Activated CD8-positive, alpha-beta memory T cell treated with anti-CD3 and anti-CD28 coated beads, Interleukin-2, amount 50 U/mL, for 4 hours (primary cell): ENCODE data around the gene SERPINB6.
A peak's percentile ranks its signal among the peaks of the same experiment; 100 is the strongest.
"Not testable (repeated sequence)": the region's sequence is repeated elsewhere in the genome, so short reads cannot be mapped to it uniquely, and the experiment has no call there.

Experiments used
- DNase-seq: peaks from one replicate; pipeline ENCODE4 v3.0.0-alpha.2; 2020

SERPINB6 gene

GRCh38 chr6:2971420-2972218 is at the start of gene SERPINB6:
Gene SERPINB6, minus strand, starts transcription at chr6:2971567. Its CDS starts 12,235 bp downstream, at chr6:2959332.
- DNase-seq: peak; percentile 34

DNA sequence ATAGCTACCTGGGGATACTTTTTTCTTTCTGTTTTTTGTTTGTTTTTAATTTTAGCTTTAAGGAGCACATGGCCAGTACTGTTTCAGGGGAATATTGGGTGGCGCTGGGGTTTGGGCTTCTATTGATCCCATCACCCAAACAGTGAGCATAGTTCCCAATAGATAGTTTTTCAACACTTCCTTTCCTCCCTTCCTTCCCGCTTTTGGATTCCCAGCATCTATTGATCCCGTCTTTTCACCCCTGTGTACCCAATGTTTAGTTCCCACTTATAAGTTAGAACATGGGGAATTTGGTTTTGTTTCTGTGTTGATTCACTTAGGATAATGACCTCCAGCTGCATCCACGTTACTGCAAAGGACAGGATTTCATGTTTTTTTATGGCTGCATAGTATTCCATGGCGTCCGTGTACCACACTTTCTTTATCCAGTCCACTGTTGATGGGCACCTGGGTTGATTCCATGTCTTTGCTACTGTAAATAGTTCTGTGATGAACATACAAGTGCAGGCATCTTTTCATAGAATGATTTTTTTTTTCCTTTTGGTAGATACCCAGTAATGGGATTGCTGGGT is 48.5 kb upstream of the SERPINB6 start:
- no peak for DNase-seq

- DNase-seq: no peak
These were observed 47.7 kb upstream of the SERPINB6 start for GRCh38 chr6:3019065-3019464.

- DNase-seq: no peak
These were observed 45.9 kb upstream of the SERPINB6 start for GRCh38 chr6:3017304-3017703.

DNA sequence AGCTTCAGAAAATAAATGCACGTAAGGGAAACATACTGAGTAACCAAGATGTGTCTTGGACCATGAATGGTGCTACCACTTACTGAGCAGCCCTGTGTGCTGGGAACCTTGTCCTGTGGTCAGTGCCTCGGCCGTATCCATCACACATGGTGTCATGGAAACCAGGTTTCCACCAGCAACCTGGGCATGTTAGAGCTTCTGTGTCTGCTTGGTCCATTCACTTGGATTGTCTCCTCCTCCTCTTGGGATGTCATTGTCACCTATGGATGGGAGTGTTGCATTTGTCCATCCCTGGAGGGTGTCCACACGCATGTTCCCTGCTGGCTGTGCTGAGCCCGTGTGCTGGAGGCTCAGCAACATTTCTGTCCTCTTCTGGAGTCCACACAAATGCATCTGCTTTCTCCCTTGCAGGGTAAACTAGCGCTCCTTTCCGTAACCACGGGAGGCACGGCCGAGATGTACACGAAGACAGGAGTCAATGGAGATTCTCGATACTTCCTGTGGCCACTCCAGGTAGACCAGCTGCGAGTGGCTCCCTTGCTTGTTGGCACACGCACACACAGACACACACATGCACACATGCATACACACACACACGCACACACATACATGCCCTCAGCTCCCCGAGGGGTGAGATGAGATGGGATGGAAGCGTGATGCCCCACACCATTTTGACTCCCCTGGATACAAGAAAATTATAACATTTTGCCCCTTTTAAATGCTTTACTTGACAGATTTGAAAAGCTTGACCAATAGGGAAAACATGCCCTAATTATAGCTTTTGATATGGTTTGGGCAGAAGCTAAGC is 45.3 kb upstream of the SERPINB6 start:
- DNase-seq: no peak

DNA sequence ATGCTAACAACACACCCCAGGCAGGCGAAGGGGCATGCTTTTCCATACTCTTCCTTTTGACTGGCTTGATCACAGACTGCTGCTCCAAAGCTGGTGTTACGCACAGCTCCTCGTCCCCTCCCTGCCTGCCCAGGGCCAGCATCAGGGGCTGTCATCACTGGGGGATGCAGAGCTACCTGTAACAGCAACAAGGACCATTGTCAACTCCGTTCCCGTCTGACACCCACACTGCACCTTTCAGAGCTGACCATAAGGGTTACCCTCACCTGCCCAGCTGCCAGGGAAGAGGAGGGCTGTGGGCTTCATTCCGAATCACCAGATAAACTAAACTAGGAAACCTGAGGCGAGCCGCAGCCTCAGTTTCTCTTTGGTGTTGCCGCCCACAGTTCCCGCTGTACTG is 43.8 kb upstream of the SERPINB6 start:
- DNase-seq: no peak

GRCh38 chr6:3014675-3015066 is 43.3 kb upstream of the SERPINB6 start:
- no peak for DNase-seq

DNA sequence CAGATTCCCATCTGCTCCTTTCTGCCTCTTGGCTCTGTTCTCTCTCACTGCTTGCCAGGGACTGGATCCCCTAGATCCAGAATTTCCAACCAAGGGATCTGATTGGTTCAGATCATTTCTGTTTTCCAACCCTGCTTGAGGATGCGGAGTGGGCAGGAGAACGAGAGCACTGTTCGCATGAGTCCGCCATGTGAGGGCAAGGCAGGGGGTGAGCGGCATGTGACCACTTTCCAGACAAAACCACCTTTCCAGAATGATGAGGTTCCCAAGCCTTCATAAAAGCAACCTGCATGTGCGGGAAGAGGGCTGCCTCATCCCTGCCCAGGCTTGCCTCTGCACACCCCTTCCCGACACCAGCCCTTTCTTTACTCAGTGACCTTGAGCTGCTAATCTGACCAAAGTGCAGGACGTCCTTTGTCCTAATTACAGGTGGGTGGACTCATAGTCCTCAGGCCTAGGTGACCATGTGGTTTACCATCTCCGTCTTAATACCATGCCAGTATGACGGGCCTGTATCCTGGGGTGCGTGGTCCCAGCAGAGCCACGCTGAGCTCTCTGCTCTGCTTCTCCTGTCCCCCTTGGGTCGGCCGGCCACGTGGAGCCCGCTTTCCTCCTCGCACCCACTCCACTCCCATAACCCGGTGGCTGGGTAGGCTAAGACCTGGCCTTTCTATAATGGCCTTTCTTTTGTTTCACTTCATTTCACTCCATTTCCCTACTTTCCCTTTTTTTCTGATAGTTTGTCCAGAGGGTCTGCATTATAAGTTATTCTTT is 42.7 kb upstream of the SERPINB6 start:
- no peak for DNase-seq

- DNase-seq: no peak
These were observed 42.1 kb upstream of the SERPINB6 start for GRCh38 chr6:3013486-3013885.

- DNase-seq: no peak
These were observed 40.2 kb upstream of the SERPINB6 start for GRCh38 chr6:3011592-3011991.

GRCh38 chr6:3011158-3011557 is 39.8 kb upstream of the SERPINB6 start:
- no peak for DNase-seq

DNA sequence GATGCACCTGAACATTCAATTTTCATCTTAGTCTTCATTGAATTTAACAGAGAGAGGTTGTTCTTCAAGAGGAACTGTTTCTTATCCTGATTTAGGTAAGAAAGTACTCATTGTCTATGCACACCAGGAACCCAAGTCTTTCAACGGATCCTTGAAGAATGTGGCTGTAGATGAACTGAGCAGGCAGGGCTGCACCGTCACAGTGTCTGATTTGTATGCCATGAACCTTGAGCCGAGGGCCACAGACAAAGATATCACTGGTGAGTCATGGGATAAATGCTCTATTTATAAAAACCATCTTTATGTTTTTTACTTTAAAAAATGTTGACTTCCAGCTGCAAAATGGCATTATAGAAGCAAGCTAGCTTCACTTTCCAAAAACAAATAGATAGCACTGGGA is 38.6 kb upstream of the SERPINB6 start:
- DNase-seq: no peak

- not testable (repeated sequence) for DNase-seq
These were observed 37.4 kb upstream of the SERPINB6 start for GRCh38 chr6:3008712-3009265.

- no peak for DNase-seq
These were observed 36.2 kb upstream of the SERPINB6 start for GRCh38 chr6:3007571-3007970.

GRCh38 chr6:3006476-3006875 is 35.1 kb upstream of the SERPINB6 start:
- no peak for DNase-seq

GRCh38 chr6:3005874-3006273 is 34.5 kb upstream of the SERPINB6 start:
- no peak for DNase-seq

- no peak for DNase-seq
These were observed 33.7 kb upstream of the SERPINB6 start for GRCh38 chr6:3005077-3005476.

DNA sequence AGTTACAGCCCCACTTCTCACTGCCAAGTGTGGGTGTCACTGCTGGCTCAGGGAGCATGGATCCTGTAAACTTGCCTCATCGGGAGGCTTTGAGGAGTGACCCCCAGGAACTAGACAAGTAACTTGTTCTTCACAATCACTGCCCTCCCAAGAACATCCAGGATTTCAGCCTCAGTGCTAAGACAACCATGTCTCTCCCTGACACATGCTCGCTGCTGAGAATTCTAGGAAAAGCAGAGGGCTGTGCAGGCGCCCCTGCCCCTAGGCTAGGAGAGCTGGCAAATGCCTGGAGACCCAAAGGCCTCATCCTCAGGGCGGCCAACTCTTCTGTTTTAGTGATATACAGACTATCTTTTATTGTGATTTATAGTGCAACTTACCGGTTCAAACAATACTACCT is 31.9 kb upstream of the SERPINB6 start:
- not testable (repeated sequence) for DNase-seq

DNA sequence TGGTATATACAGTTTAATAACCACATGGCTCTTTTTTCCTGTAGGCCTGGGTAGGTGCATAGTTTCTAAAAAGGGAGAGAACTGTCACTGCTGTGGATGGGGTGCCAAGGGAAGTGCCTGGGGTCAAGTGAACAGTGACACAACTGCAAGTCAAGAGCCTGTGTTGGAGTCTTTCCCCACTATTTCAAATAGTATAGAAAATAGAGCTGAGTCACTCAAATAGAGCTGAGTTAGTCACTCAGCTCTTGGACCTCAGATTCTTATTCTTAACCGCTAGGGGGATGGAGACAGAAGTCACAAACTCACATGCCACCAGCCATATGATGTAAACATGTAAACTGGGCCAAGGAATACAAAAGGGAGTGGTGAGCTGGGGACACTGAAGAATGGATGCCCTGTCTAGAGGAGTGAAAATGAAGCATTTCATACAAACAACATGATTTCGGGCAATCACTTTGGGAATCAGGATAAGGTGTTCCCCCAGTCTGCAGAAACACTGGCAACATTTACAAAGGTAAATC is 30.5 kb upstream of the SERPINB6 start:
- DNase-seq: no peak

DNA sequence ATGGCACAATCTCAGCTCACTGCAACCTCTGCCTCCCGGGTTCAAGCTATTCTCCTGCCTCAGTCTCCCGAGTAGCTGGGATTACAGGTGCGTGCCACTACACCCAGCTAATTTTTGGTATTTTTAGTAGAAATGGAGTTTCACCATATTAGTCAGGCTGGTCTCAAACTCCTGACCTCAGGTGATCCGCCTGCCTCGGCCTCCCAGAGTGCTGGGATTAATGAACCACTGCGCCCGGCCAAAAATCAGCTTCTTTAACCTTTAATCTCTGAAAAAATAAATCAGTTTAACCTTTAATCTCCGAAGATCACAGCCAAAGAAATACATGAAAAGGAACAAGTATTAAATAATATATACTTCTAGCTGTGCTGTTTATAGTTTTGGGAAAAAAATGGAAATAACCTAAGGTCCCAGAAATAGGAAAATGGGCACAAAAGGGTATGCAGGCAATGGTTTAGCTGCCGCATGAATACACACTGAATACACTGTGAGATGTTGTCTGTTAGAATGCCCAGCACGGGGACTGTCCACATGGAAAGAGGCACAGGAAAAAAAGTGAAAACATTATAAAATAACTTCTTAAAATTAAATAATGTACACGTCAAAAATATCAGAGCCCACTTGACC is 29.9 kb upstream of the SERPINB6 start:
- DNase-seq: no peak

DNA sequence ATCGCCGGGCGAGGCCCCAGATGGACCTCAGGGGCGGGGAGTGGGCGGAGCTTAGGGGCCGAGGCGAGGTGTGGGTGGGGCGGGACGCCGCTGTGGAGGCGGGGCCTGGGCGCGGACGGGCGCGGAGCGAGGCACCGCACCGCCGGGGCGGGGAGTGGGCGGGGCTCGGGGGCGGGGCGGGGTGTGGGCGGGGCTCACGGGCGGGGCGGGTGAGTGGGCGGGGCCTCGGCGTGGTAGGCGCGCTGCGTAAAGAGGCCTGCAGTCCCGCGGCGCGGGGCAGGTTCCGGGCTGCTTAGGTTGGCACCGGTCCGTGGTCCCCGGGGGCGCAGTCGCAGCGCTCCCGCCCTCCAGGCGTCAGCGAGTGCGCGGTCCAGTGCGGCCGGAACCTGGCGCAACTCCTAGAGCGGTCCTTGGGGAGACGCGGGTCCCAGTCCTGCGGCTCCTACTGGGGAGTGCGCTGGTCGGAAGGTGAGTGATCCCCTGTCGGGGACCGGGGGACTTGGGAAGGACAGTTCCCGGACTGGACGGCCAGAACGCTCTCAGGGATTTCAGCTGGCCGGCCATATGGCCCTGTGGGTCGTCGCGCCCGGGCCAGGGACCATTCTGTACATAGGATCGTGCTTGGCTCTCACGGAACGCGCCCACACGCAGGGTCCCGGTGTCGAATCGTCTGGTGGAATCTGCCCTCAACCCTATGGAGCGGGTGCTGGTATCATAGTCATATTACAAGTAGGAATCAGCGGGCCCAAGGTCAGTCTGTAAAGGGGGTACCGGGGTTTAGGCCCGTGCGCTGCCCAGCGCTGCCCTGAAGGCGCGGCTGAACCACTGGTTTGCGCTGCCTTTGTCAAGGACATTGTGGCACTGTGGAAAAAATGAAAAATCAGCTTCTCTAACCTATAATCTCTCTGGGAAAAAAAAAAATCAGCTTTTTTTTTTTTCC is 28.5 kb upstream of the SERPINB6 start, which contains the start of gene NQO2:
Gene NQO2 (plus strand): TSS at position 277 of the 940 bp plus-strand sequence. CDS start 6,659 bp downstream, outside the sequence.
- DNase-seq: peak; percentile 90
